Liver (tissue), 9 donors: ENCODE results near the gene PSMB3. TPM values are rescaled to one million over a fixed set of nuclear protein-coding genes. Genes with fewer than 3 reads are reported as not detected.

Source experiments
- DNase-seq: peaks from one replicate; pipeline ENCODE4 v3.0.0-alpha.2; 2017; ENCODE audit warnings: low spot score
- H3K27ac ChIP-seq, 2 donors: one replicate each; pipeline ENCODE4 v1.7.0; 2013; ENCODE audit warnings: inconsistent platforms in 2 of 2, low read length in 2 of 2, control low read depth in 1 of 2, low read depth in 1 of 2, mild to moderate bottlenecking in 1 of 2
- H3K27me3 ChIP-seq, 4 donors: one replicate each; pipeline versions ENCODE4 v1.6.1 to v1.7.0; 2013; ENCODE audit warnings: low read length in 3 of 4, inconsistent platforms in 1 of 4, mild to moderate bottlenecking in 1 of 4, moderate library complexity in 1 of 4; ENCODE audit not compliant: control insufficient read depth in 4 of 4, insufficient read depth in 4 of 4
- H3K36me3 ChIP-seq, 4 donors: one replicate each; pipeline versions ENCODE4 v1.6.1 to v1.7.0; 2013; ENCODE audit warnings: low read length in 3 of 4, mild to moderate bottlenecking in 3 of 4, low read depth in 1 of 4, moderate library complexity in 1 of 4; ENCODE audit not compliant: control insufficient read depth in 4 of 4, insufficient read depth in 3 of 4
- H3K4me1 ChIP-seq, 4 donors: one replicate each; pipeline versions ENCODE4 v1.6.1 to v1.7.0; 2013; ENCODE audit warnings: low read length in 3 of 4, mild to moderate bottlenecking in 3 of 4, moderate library complexity in 1 of 4; ENCODE audit not compliant: control insufficient read depth in 4 of 4, insufficient read depth in 4 of 4
- H3K4me3 ChIP-seq, 3 donors: one replicate each; pipeline versions ENCODE4 v1.6.1 to v1.7.0; 2013; ENCODE audit warnings: low read length in 3 of 3, control low read depth in 1 of 3, low read depth in 1 of 3, mild to moderate bottlenecking in 1 of 3
- H3K9ac ChIP-seq, 2 donors: one replicate each; pipeline ENCODE4 v1.7.0; 2013; ENCODE audit warnings: low read length in 2 of 2, mild to moderate bottlenecking in 2 of 2, moderate library complexity in 2 of 2, control low read depth in 1 of 2, low read depth in 1 of 2
- H3K9me3 ChIP-seq, 4 donors: one replicate each; pipeline versions ENCODE4 v1.6.1 to v1.7.0; 2013; ENCODE audit warnings: low read length in 3 of 4; ENCODE audit not compliant: control insufficient read depth in 4 of 4
- ATF3 ChIP-seq: IDR thresholded peaks from 2 replicates; pipeline ENCODE4 v1.6.1; 2016; ENCODE audit warnings: antibody characterized with exemption
- CTCF ChIP-seq: fragments of 150-350 bp; IDR thresholded peaks from 2 replicates; pipeline ENCODE4 v1.5.1; 2017; ENCODE audit warnings: improper control_type of control experiment, low read depth, low read length; ENCODE audit not compliant: missing input control
- EGR1 ChIP-seq, 2 donors: IDR thresholded peaks; 2 replicates each; pipeline ENCODE4 v1.6.1; 2016 to 2018; ENCODE audit warnings: antibody characterized with exemption in 2 of 2, low read depth in 2 of 2
- FOXA2 ChIP-seq: IDR thresholded peaks from 2 replicates; pipeline ENCODE4 v1.6.1; 2016; ENCODE audit warnings: antibody characterized with exemption
- GABPA ChIP-seq, 2 donors: IDR thresholded peaks in 1 of 2; conservative IDR thresholded peaks in 1 of 2; 2 replicates each; pipeline ENCODE4 v1.6.1; 2016; ENCODE audit warnings: antibody characterized with exemption in 2 of 2, mild to moderate bottlenecking in 1 of 2, moderate library complexity in 1 of 2
- JUND ChIP-seq, 2 donors: IDR thresholded peaks; 2 replicates each; pipeline ENCODE4 v1.6.1; 2016; ENCODE audit warnings: antibody characterized with exemption in 2 of 2
- MAX ChIP-seq: IDR thresholded peaks from 2 replicates; pipeline ENCODE4 v1.6.1; 2016; ENCODE audit warnings: antibody characterized with exemption
- REST ChIP-seq: IDR thresholded peaks from 2 replicates; pipeline ENCODE4 v1.6.1; 2016; ENCODE audit warnings: antibody characterized with exemption, mild to moderate bottlenecking
- RXRA ChIP-seq, 2 donors: IDR thresholded peaks; 2 replicates each; pipeline ENCODE4 v1.6.1; 2017 to 2018; ENCODE audit warnings: antibody characterized with exemption in 2 of 2, mild to moderate bottlenecking in 1 of 2
- SP1 ChIP-seq: IDR thresholded peaks from 2 replicates; pipeline ENCODE4 v1.6.1; 2018; ENCODE audit warnings: antibody characterized with exemption, mild to moderate bottlenecking
- TAF1 ChIP-seq: conservative IDR thresholded peaks from 2 replicates; pipeline ENCODE4 v1.6.1; 2016; ENCODE audit warnings: antibody characterized with exemption, mild to moderate bottlenecking
- YY1 ChIP-seq: IDR thresholded peaks from 2 replicates; pipeline ENCODE4 v1.6.1; 2016; ENCODE audit warnings: antibody characterized with exemption, mild to moderate bottlenecking
- ZBTB33 ChIP-seq: IDR thresholded peaks from 2 replicates; pipeline ENCODE4 v1.6.1; 2016; ENCODE audit warnings: antibody characterized with exemption
- WGBS: extraction: QIAGEN DNeasy Blood & Tissue Kit; methylation state at CpG from one replicate; pipeline ENCODE4 v1.1.7; 2013; 5-methylcytosine and 5-hydroxymethylcytosine counted together
- polyA plus RNA-seq, 2 donors: library from polyadenylated mRNA; stranded (reverse) in 1 of 2; unstranded in 1 of 2; fragments of 200-250 nt in 1 of 2; fragments of >200 nt in 1 of 2; fragmentation: Nextera tagmentation in 1 of 2; extraction: Ambion mirVana in 1 of 2; gene quantifications; one replicate each; pipeline versions ENCODE4 v1.2.1 to v1.2.3, GENCODE V29; 2013 to 2015
- total RNA-seq, 2 donors: library from RNA; depleted of rRNA; stranded (reverse); fragments of >200 nt; gene quantifications; one replicate each; pipeline ENCODE4 v1.2.3, GENCODE V29; 2014
- donor health status: healthy.
- donor health status: healthy.
- donor health status: healthy.
- donor health status: healthy.
- donor health status: healthy.

The PSMB3 gene
- total and polyA plus RNA-seq, 4 donors, result 121 to 279 (median 169) TPM

- TF ChIP-seq REST (peak; percentile 62), MAX (peak; percentile 68), FOXA2 (no peak), EGR1 (IDR thresholded peaks at IDR 0.05; ENCODE audit: low read depth in 2 of 2) (peak in 1 of 2 donors; percentile 68), GABPA (IDR thresholded peaks at IDR 0.05 in 1 of 2, conservative IDR thresholded peaks at IDR 0.05 in 1 of 2) (peak; percentile 16 to 79), SP1 (peak; percentile 58), JUND (IDR thresholded peaks at IDR 0.05) (peak in 1 of 2 donors; percentile 33)
These were observed 48.6 kb upstream of the PSMB3 start (continued) for GRCh38 chr17:38703742-38704605.

GRCh38 chr17:38704606-38705522, 47.7 kb upstream of the PSMB3 start, which contains the start of gene MLLT6:
Gene MLLT6, plus strand, starts transcription at chr17:38705273. Its CDS starts 360 bp downstream, at chr17:38705633.
- TF ChIP-seq FOXA2, result no peak
- no peak for TF ChIP-seq ATF3
- TF ChIP-seq YY1, result peak; percentile 28
- TF ChIP-seq SP1, result peak; percentile 21
- peak in 1 of 2 donors; percentile 9 for TF ChIP-seq RXRA (IDR thresholded peaks at IDR 0.05)
- TF ChIP-seq TAF1, result peak; percentile 29
- under 1% methylated on average over 99 of the region's 100 CpGs for WGBS
- Histone ChIP-seq H3K4me3 (peak within 1 kb of the TSS; percentile 78 to 83 (median 83)), H3K9me3 (no peaks in the 10 kb centered on the region), H3K27ac (peak within 1 kb of the TSS; percentile 89 to 92), H3K27me3 (no peaks in the 10 kb centered on the region), H3K9ac (peak within 1 kb of the TSS; percentile 88 to 94), H3K4me1 (peaks cover 2 to 38% (median 21%) of the 10 kb centered on the region in 4 donors), H3K36me3 (peaks cover 0 to 4% (median under 1%) of the 10 kb centered on the region in 4 donors)
- peak; percentile 73 for DNase-seq

GRCh38 chr17:38705523-38705802, 47.1 kb upstream of the PSMB3 start:
- H3K9me3 ChIP-seq, result no peaks in the 10 kb centered on the region

More at GRCh38 chr17:38705523-38705802, 47.1 kb upstream of the PSMB3 start:
- no peaks in the 10 kb centered on the region for H3K27me3 ChIP-seq
- H3K9ac ChIP-seq, result peak overlapping the region in 1 of 2 donors; percentile 33
- peaks cover 0 to 4% (median under 1%) of the 10 kb centered on the region in 4 donors for H3K36me3 ChIP-seq
- peak overlapping the region in 1 of 2 donors; percentile 58 for H3K27ac ChIP-seq
- peak overlapping the region; percentile 56 to 83 (median 67) for H3K4me3 ChIP-seq
- peaks cover 2 to 38% (median 21%) of the 10 kb centered on the region in 4 donors for H3K4me1 ChIP-seq
- DNase-seq, result no peak
- WGBS, result under 1% methylated on average over 32 of the region's 32 CpGs
- TF ChIP-seq ATF3 (no peak), EGR1 (IDR thresholded peaks at IDR 0.05; ENCODE audit: low read depth in 2 of 2) (no peak), CTCF (no peak), TAF1 (no peak), ZBTB33 (no peak), YY1 (no peak)
